ENCODE measurements around the gene NUMB. TPM values are rescaled to one million over a fixed set of nuclear protein-coding genes. Genes with fewer than 3 reads are reported as not detected.

NUMB gene
- total RNA-seq, 2 experiments from 2014 or later = 18.6 to 87.8 TPM

GRCh38 chr14:73468828-73469375, 10.6 kb upstream of the NUMB start:
- no TSS peak for BruUV-seq (replicated peaks)
- POLR2A ChIA-PET = interaction anchor here (0.6 to 1.5 kb wide), 5 partner anchors 9 to 411 kb away, joined by 3 to 5 read pairs (median 3); partner anchors contain the start of gene RBM25

GRCh38 chr14:73467800-73468199, 9.5 kb upstream of the NUMB start:
- ChIA-PET CTCF (ENCODE audit: unreplicated experiment) (interaction anchor here (1.4 to 1.8 kb wide), 2 partner anchors 10 to 172 kb away, joined by 4 to 9 read pairs; partner anchors contain the start of gene NUMB), POLR2A (interaction anchor here (0.7 to 1.2 kb wide), 3 partner anchors 9 to 312 kb away, joined by 5 to 15 read pairs (median 7); partner anchors contain the start of gene NUMB)
- TF ChIP-seq CTCF (conservative IDR thresholded peaks at IDR 0.05; ENCODE audit: low read length) (no peak), EZH2phosphoT487 (IDR thresholded peaks at IDR 0.05; ENCODE audit: borderline replicate concordance, low read depth, low read length) (no peak)
- Histone ChIP-seq H3K4me2 (ENCODE audit: low read length) (no peak overlapping the region), H3K9me2 (ENCODE audit: insufficient read depth, low read length) (no peaks in the 10 kb centered on the region), H3K4me3 (ENCODE audit: low read depth, low read length, poor library complexity, severe bottlenecking) (no peak overlapping the region), H3K4me1 (ENCODE audit: insufficient read depth, low read length, poor library complexity, severe bottlenecking) (peaks cover 28% of the 10 kb centered on the region), H3K36me3 (ENCODE audit: insufficient read depth, low read length) (no peaks in the 10 kb centered on the region), H4K20me1 (ENCODE audit: insufficient read depth, low read length) (no peaks in the 10 kb centered on the region), H3K27ac (ENCODE audit: low read depth, low read length, poor library complexity, severe bottlenecking) (no peak overlapping the region), H3K9me3 (ENCODE audit: low read length) (no peaks in the 10 kb centered on the region), H2AFZ (ENCODE audit: low read length) (peak overlapping the region; percentile 18), H3K79me2 (ENCODE audit: insufficient read depth, low read depth, low read length) (no peaks in the 10 kb centered on the region)
- DNase-seq (ENCODE audit: low spot score) = no peak
- intact Hi-C loops (cut with micrococcal nuclease; ENCODE audit: unreplicated experiment) = no loop called here
- no TSS peak for BruUV-seq (replicated peaks)

More at GRCh38 chr14:73468828-73469375, 10.6 kb upstream of the NUMB start:
- Histone ChIP-seq H3K36me3 (ENCODE audit: insufficient read depth, low read length) (no peaks in the 10 kb centered on the region), H3K4me1 (ENCODE audit: insufficient read depth, low read length, poor library complexity, severe bottlenecking) (peaks cover 22% of the 10 kb centered on the region), H3K4me3 (ENCODE audit: low read depth, low read length, poor library complexity, severe bottlenecking) (no peak overlapping the region), H3K9me2 (ENCODE audit: insufficient read depth, low read length) (no peaks in the 10 kb centered on the region), H3K27ac (ENCODE audit: low read depth, low read length, poor library complexity, severe bottlenecking) (no peak overlapping the region), H3K79me2 (ENCODE audit: insufficient read depth, low read depth, low read length) (no peaks in the 10 kb centered on the region), H2AFZ (ENCODE audit: low read length) (no peak overlapping the region), H3K4me2 (ENCODE audit: low read length) (no peak overlapping the region), H4K20me1 (ENCODE audit: insufficient read depth, low read length) (no peaks in the 10 kb centered on the region), H3K9me3 (ENCODE audit: low read length) (no peaks in the 10 kb centered on the region)
- TF ChIP-seq EZH2phosphoT487 (IDR thresholded peaks at IDR 0.05; ENCODE audit: borderline replicate concordance, low read depth, low read length) (no peak), CTCF (conservative IDR thresholded peaks at IDR 0.05; ENCODE audit: low read length) (no peak)
- no peak for DNase-seq (ENCODE audit: low spot score)
- intact Hi-C loops (cut with micrococcal nuclease; ENCODE audit: unreplicated experiment) = no loop called here
- CTCF ChIA-PET (ENCODE audit: unreplicated experiment) = interaction anchor here (0.6 to 1.8 kb wide), 2 partner anchors 174 to 580 kb away, joined by 3 to 9 read pairs; no protein-coding TSS in a partner anchor

GRCh38 chr14:73467377-73467776, 9.0 kb upstream of the NUMB start:
- Histone ChIP-seq H2AFZ (ENCODE audit: low read length) (peak overlapping the region; percentile 18; the same call in 1 of the 2 replicates), H3K36me3 (ENCODE audit: insufficient read depth, low read length) (no peaks in the 10 kb centered on the region), H3K27ac (ENCODE audit: low read depth, low read length, poor library complexity, severe bottlenecking) (no peak overlapping the region), H3K4me1 (ENCODE audit: insufficient read depth, low read length, poor library complexity, severe bottlenecking) (peaks cover 31% of the 10 kb centered on the region), H3K4me3 (ENCODE audit: low read depth, low read length, poor library complexity, severe bottlenecking) (no peak overlapping the region), H4K20me1 (ENCODE audit: insufficient read depth, low read length) (no peaks in the 10 kb centered on the region), H3K79me2 (ENCODE audit: insufficient read depth, low read depth, low read length) (no peaks in the 10 kb centered on the region), H3K9me3 (ENCODE audit: low read length) (no peaks in the 10 kb centered on the region), H3K9me2 (ENCODE audit: insufficient read depth, low read length) (no peaks in the 10 kb centered on the region), H3K4me2 (ENCODE audit: low read length) (no peak overlapping the region)
- intact Hi-C loops (cut with micrococcal nuclease; ENCODE audit: unreplicated experiment) = no loop called here
- CTCF ChIA-PET (ENCODE audit: unreplicated experiment) = interaction anchor here (1.4 to 1.8 kb wide), 2 partner anchors 9 to 172 kb away, joined by 4 to 9 read pairs; partner anchors contain the start of gene NUMB
- no TSS peak for BruUV-seq (replicated peaks)
- POLR2A ChIA-PET = interaction anchor here (0.7 to 1.2 kb wide), 3 partner anchors 9 to 312 kb away, joined by 5 to 15 read pairs (median 7); partner anchors contain the start of gene NUMB
- no peak for DNase-seq (ENCODE audit: low spot score)
- TF ChIP-seq CTCF (conservative IDR thresholded peaks at IDR 0.05; ENCODE audit: low read length) = no peak
- TF ChIP-seq EZH2phosphoT487 (IDR thresholded peaks at IDR 0.05; ENCODE audit: borderline replicate concordance, low read depth, low read length) = no peak
